Progenitor cell of endocrine pancreas (in vitro differentiated cells): ENCODE data around the gene DNM3. TPM values are rescaled to one million over a fixed set of nuclear protein-coding genes. Genes with fewer than 3 reads are reported as not detected.

Source experiments
- DNase-seq: peaks from one replicate; pipeline ENCODE4 v3.0.0; 2021; ENCODE audit warnings: low spot score; ENCODE audit not compliant: unreplicated experiment
- H3K27ac Mint-ChIP-seq: 2 replicates; pipeline ENCODE4 v1.8.0; 2021; ENCODE audit warnings: mild to moderate bottlenecking, moderate library complexity, mixed read lengths
- H3K27me3 Mint-ChIP-seq: 2 replicates; pipeline ENCODE4 v1.8.0; 2021; ENCODE audit warnings: mixed read lengths
- H3K36me3 Mint-ChIP-seq: 2 replicates; pipeline ENCODE4 v1.8.0; 2022; ENCODE audit warnings: mixed read lengths; ENCODE audit not compliant: insufficient read depth
- H3K4me1 Mint-ChIP-seq: 2 replicates; pipeline ENCODE4 v1.8.0; 2021; ENCODE audit warnings: low read depth, mixed read lengths
- H3K4me3 Mint-ChIP-seq: 2 replicates; pipeline ENCODE4 v1.8.0; 2021; ENCODE audit warnings: low read depth, mild to moderate bottlenecking, moderate library complexity, mixed read lengths
- H3K9me3 Mint-ChIP-seq: 2 replicates; pipeline ENCODE4 v1.8.0; 2021; ENCODE audit warnings: low read depth, mixed read lengths
- total RNA-seq: library from RNA; stranded (reverse); gene quantifications from 2 replicates; pipeline ENCODE4 v1.2.1, GENCODE V29; 2021
- TF ChIP-seq, protein P1 (sequence below): fragments of 200-600 bp; sonication (generic); IDR thresholded peaks from one replicate; pipeline ENCODE4 v1.5.0; 2021; ENCODE audit warnings: antibody characterized with exemption, mild to moderate bottlenecking; ENCODE audit not compliant: unreplicated experiment

The DNM3 gene
- total RNA-seq, 1 donor from 2014 or later = 0.48 TPM

DNA sequence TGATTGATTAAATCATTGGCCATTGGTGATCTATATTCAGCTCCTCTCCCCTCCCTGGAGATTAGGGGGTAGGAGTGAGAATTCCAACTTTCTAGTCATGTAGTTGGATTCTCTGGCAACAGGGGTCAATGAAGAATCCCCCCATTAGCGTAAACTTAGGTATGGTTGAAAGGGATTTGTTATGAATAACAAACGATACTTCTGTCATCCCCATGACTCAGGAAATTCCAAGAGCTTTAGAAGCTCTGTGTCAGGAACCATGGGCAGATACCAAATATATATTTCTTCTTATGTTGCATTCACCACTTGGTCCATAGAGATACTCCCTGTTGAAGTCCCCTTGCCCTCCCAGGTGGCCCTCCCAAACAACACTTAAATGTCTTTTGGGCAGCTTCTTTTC lies 124.5 kb downstream of the DNM3 start:
- no peak overlapping the region for H3K4me3 Mint-ChIP-seq
- TF ChIP-seq, protein P1, sequence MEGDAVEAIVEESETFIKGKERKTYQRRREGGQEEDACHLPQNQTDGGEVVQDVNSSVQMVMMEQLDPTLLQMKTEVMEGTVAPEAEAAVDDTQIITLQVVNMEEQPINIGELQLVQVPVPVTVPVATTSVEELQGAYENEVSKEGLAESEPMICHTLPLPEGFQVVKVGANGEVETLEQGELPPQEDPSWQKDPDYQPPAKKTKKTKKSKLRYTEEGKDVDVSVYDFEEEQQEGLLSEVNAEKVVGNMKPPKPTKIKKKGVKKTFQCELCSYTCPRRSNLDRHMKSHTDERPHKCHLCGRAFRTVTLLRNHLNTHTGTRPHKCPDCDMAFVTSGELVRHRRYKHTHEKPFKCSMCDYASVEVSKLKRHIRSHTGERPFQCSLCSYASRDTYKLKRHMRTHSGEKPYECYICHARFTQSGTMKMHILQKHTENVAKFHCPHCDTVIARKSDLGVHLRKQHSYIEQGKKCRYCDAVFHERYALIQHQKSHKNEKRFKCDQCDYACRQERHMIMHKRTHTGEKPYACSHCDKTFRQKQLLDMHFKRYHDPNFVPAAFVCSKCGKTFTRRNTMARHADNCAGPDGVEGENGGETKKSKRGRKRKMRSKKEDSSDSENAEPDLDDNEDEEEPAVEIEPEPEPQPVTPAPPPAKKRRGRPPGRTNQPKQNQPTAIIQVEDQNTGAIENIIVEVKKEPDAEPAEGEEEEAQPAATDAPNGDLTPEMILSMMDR = no peak
- no peak overlapping the region for H3K27ac Mint-ChIP-seq
- no peaks in the 10 kb centered on the region for H3K9me3 Mint-ChIP-seq
- H3K4me1 Mint-ChIP-seq = peaks cover 3% of the 10 kb centered on the region
- no peaks in the 10 kb centered on the region for H3K27me3 Mint-ChIP-seq
- no peaks in the 10 kb centered on the region for H3K36me3 Mint-ChIP-seq
- no peak for DNase-seq

DNA sequence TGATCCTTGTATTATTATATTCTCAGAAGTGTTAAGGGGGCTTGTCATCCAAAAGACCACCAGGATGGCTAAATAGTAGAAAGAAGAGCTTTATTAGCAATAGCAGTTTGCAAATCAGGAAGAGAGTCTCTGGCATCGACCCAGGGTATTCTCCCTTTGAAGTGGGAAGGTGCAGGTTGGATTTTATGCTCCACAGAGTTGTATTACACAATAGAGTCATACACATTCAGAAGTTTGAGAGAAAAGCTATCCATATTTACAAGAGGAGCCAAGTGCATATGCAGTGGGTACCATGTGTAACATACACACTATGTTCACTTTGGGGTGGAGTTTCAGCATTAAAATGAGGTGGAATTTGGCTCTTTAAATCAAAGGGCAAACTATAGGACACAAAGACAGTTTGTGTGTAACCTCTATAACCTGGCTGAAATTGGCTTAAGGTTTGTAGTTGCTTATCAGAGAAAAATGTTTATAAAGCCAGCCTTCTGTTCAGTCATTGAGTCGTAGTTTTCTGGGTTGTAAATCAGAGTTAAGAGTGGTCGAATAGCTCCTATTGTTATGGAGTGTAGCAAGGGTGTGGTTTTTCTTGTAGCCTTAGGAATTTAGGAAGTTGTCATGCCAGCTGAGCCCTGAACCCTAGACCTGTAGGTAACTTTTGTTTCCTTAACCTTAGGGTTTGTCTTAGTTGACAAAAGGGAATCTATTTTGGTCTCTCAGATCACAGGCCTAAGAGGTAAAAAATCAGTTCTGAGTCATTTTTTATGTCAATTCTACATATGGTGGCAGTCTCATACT lies 125.3 kb downstream of the DNM3 start:
- TF ChIP-seq, protein P1 = no peak
- no peaks in the 10 kb centered on the region for H3K27me3 Mint-ChIP-seq

DNA sequence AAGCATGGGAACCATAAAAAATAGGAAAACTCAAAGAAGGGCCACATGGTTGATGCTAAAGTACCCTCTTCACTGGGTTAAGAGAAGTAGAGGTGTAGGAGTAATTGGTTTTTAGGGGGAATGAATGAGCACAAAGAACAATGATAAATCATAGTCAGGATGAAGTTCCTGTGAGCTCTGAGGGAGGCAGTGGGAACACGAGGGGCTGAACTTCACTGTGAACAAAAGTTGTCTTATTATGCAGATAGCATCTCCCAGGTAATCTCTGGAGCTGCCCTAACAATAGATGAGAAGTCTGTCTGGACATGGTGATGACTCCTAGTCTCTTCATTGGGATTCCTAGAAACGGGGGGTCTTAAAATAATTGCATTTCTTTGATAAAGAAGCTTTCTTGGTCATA lies 127.9 kb downstream of the DNM3 start:
- Mint-ChIP-seq H3K4me1 (peaks cover 3% of the 10 kb centered on the region), H3K27ac (no peak overlapping the region), H3K4me3 (no peak overlapping the region), H3K36me3 (no peaks in the 10 kb centered on the region), H3K27me3 (no peaks in the 10 kb centered on the region), H3K9me3 (no peaks in the 10 kb centered on the region)
- TF ChIP-seq, protein P1 = no peak
- no peak for DNase-seq

More for the DNA sequence above, 125.3 kb downstream of the DNM3 start:
- no peak for DNase-seq
- Mint-ChIP-seq H3K27ac (no peak overlapping the region), H3K9me3 (no peaks in the 10 kb centered on the region), H3K4me3 (no peak overlapping the region), H3K4me1 (peaks cover 3% of the 10 kb centered on the region), H3K36me3 (no peaks in the 10 kb centered on the region)

DNA sequence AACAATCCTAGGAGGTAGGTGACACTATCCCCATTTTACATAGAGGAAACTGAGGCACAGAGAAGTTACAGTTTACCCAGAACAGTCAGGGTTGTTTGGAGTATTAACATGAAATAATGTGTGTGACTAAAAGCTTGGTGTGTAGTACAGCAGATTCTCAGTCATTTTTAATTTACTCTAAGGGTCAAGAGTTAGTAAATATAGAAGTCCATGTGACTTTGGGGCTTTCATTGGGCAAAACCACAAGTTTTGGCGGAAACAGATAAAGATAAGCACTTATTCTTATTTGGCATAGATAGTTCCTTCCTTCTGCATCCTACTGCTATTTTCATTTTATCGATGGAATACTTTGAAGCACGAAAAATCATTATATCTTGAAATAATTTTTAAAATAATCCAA lies 128.5 kb downstream of the DNM3 start:
- DNase-seq = no peak
- Mint-ChIP-seq H3K27me3 (no peaks in the 10 kb centered on the region), H3K9me3 (no peaks in the 10 kb centered on the region), H3K4me3 (no peak overlapping the region), H3K4me1 (peaks cover 3% of the 10 kb centered on the region), H3K27ac (no peak overlapping the region), H3K36me3 (no peaks in the 10 kb centered on the region)
- TF ChIP-seq, protein P1 = no peak

DNA sequence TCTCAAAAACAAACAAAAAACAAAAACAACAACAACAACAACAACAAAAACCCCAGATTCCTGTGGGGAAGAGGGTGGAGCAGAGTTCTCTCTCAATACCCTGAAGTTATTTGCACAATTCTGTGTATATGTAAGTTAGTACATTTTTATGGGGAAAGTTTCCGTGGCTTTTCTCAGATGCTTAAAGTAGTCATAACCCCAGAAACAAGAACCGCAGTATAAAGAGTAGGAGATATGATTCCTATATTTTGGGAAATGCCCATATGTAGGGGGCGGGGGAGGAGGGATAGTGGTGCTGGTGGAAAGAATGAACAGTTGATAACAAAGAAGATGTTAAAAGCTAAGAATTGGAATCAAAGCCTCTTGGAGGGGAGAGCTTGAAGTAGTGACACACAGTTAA lies 131.5 kb downstream of the DNM3 start:
- Mint-ChIP-seq H3K27me3 (no peaks in the 10 kb centered on the region), H3K4me1 (no peaks in the 10 kb centered on the region), H3K9me3 (no peaks in the 10 kb centered on the region), H3K36me3 (no peaks in the 10 kb centered on the region), H3K4me3 (no peak overlapping the region), H3K27ac (no peak overlapping the region)
- TF ChIP-seq, protein P1 = no peak
- no peak for DNase-seq
